OCI-LY7 (cell line): ENCODE measurements around the gene LTB4R. TPM values are rescaled to one million over a fixed set of nuclear protein-coding genes. Genes with fewer than 3 reads are reported as not detected.

ENCODE experiments used
- Bru-seq: library from RNA; stranded (reverse); fragments of 400-500 nt; gene quantifications from one replicate; lab custom pipeline; 2021; lab: Mats Ljungman, UMichigan
- BruChase-seq, 2 experiments: library from RNA; stranded (reverse); fragments of 400-500 nt; gene quantifications; one replicate each; lab custom pipeline; 2021; lab: Mats Ljungman, UMichigan
- BruUV-seq: library from RNA; stranded (reverse); fragments of 400-500 nt; replicated peaks from 2 replicates; lab custom pipeline; 2021; lab: Mats Ljungman, UMichigan
- CTCF ChIA-PET: fragments of 300-600 bp; sonication (Branson Sonifier 250); formaldehyde crosslinking; loops from one replicate; lab custom pipeline; 2022; ENCODE audit warnings: antibody characterized with exemption; ENCODE audit not compliant: unreplicated experiment; lab: Charles Lee
- POLR2A ChIA-PET: fragments of 300-600 bp; sonication (Branson Sonifier 250); formaldehyde crosslinking; loops from one replicate; lab custom pipeline; 2022; ENCODE audit warnings: antibody characterized with exemption; lab: Charles Lee
- DNase-seq: peaks from one replicate; pipeline ENCODE4 v3.0.0-alpha.2; 2015; ENCODE audit warnings: low spot score
- H2AFZ ChIP-seq: fragments of 200-600 bp; sonication (generic), shearing (Covaris generic); 2 replicates; pipeline ENCODE4 v1.6.1; 2014; ENCODE audit warnings: mild to moderate bottlenecking, antibody characterized with exemption, low read length, moderate library complexity
- H3K27ac ChIP-seq: fragments of 200-600 bp; sonication (generic); 2 replicates; pipeline ENCODE4 v1.5.1; 2014; ENCODE audit warnings: mixed run types, low read depth, mild to moderate bottlenecking, moderate library complexity, low read length, inconsistent platforms; ENCODE audit not compliant: poor library complexity, severe bottlenecking
- H3K36me3 ChIP-seq: fragments of 200-600 bp; sonication (generic); 2 replicates; pipeline ENCODE4 v1.6.1; 2014; ENCODE audit warnings: mild to moderate bottlenecking, antibody characterized with exemption, low read length, moderate library complexity, mixed read lengths; ENCODE audit not compliant: insufficient read depth
- H3K4me1 ChIP-seq: fragments of 200-600 bp; sonication (generic); 2 replicates; pipeline ENCODE4 v1.5.1; 2014; ENCODE audit warnings: mild to moderate bottlenecking, low read length; ENCODE audit not compliant: insufficient read depth, poor library complexity, severe bottlenecking
- H3K4me2 ChIP-seq: fragments of 200-600 bp; sonication (generic); 2 replicates; pipeline ENCODE4 v1.6.1; 2014; ENCODE audit warnings: mild to moderate bottlenecking, low read length
- H3K4me3 ChIP-seq: fragments of 200-600 bp; sonication (generic); 2 replicates; pipeline ENCODE4 v1.5.1; 2014; ENCODE audit warnings: mild to moderate bottlenecking, low read depth, low read length; ENCODE audit not compliant: poor library complexity, severe bottlenecking
- H3K79me2 ChIP-seq: fragments of 200-600 bp; sonication (generic); 2 replicates; pipeline ENCODE4 v1.6.1; 2016; ENCODE audit warnings: low read depth, mild to moderate bottlenecking, low read length, moderate library complexity, mixed read lengths; ENCODE audit not compliant: insufficient read depth
- H3K9me2 ChIP-seq: fragments of 200-600 bp; sonication (generic); 2 replicates; pipeline ENCODE4 v1.6.1; 2016; ENCODE audit warnings: mild to moderate bottlenecking, low read length, mixed read lengths; ENCODE audit not compliant: insufficient read depth
- H3K9me3 ChIP-seq: fragments of 200-600 bp; sonication (generic); 2 replicates; pipeline ENCODE4 v1.6.1; 2014; ENCODE audit warnings: mild to moderate bottlenecking, mixed run types, low read length, mixed read lengths
- H4K20me1 ChIP-seq: fragments of 200-600 bp; sonication (generic); 2 replicates; pipeline ENCODE4 v1.6.1; 2014; ENCODE audit warnings: mild to moderate bottlenecking, antibody characterized with exemption, low read length, moderate library complexity, mixed read lengths; ENCODE audit not compliant: insufficient read depth
- CTCF ChIP-seq: fragments of 200-600 bp; sonication (generic); conservative IDR thresholded peaks from 2 replicates; pipeline ENCODE4 v1.5.1; 2014; ENCODE audit warnings: mild to moderate bottlenecking, antibody characterized with exemption, low read length, moderate library complexity, mixed read lengths
- EZH2phosphoT487 ChIP-seq: fragments of 200-600 bp; sonication (generic); IDR thresholded peaks from 2 replicates; pipeline ENCODE4 v1.6.1; 2018; ENCODE audit warnings: low read depth, borderline replicate concordance, mild to moderate bottlenecking, mixed run types, antibody characterized with exemption, low read length, moderate library complexity, mixed read lengths
- intact Hi-C: fragments of 100-400 bp; cut with micrococcal nuclease; formaldehyde crosslinking; loops from one replicate; pipeline ENCODE4 v1.10.0; 2022; ENCODE audit not compliant: unreplicated experiment
- long read RNA-seq: library from polyadenylated mRNA; stranded (forward); transcript quantifications from one replicate; pipeline ENCODE4 v2.0.0, GENCODE V29; 2022
- total RNA-seq, 2 experiments: library from RNA; depleted of rRNA in 1 of 2; stranded (reverse); fragments of >200 nt in 1 of 2; shearing (Covaris generic) in 1 of 2; gene quantifications; 2 replicates each; pipeline ENCODE4 v1.2.3, GENCODE V29; 2014 to 2022

The LTB4R gene
- 15.8 and 17.9 TPM in 2 replicates for total RNA-seq (2014; rRNA removed; shearing (Covaris generic))
- total RNA-seq (2022) = 28.3 and 30.5 TPM in 2 replicates
- Bru-seq, nascent RNA = percentile 80 among the genes with signal in this experiment
- BruChase-seq, experiment 1, labeled RNA remaining after a 6-hour chase = percentile 96 among the genes with signal in this experiment
- BruChase-seq, experiment 2, labeled RNA remaining after a 2-hour chase = percentile 94 among the genes with signal in this experiment
- long read RNA-seq, full-length matches to known transcripts = 9 of 23 reads
- long read RNA-seq, partial matches to known transcripts = 0 of 23 reads
- long read RNA-seq, other reads (novel, unspliced or antisense) = 14 of 23 reads

GRCh38 chr14:24310646-24311604 is at the start of gene LTB4R:
TSS of gene LTB4R (plus strand) at chr14:24311502. CDS start at chr14:24315652, 4,150 bp downstream.
- no TSS peak for BruUV-seq
- TF ChIP-seq CTCF = peak; percentile 30; the same call in 1 of the 2 replicates
- TF ChIP-seq EZH2phosphoT487 = no peak
- POLR2A ChIA-PET = interaction anchor here (0.7 to 2.5 kb wide), 3 partner anchors 9 to 40 kb away, joined by 3 to 9 read pairs (median 4); partner anchors contain the start of genes DHRS1, NOP9 and RABGGTA
- intact Hi-C loops = no loop called here
- CTCF ChIA-PET = interaction anchor here (0.9 kb wide), 1 partner anchor 14 kb away, joined by 4 read pairs; no protein-coding TSS in a partner anchor
- Histone ChIP-seq H3K27ac (no peak within 1 kb of the TSS), H4K20me1 (no peaks in the 10 kb centered on the region), H3K79me2 (no peaks in the 10 kb centered on the region), H2AFZ (no peak within 1 kb of the TSS), H3K4me2 (peak within 1 kb of the TSS; percentile 39; the same call in 1 of the 2 replicates), H3K9me3 (no peaks in the 10 kb centered on the region), H3K36me3 (peaks cover 76% of the 10 kb centered on the region), H3K9me2 (no peaks in the 10 kb centered on the region), H3K4me3 (no peak within 1 kb of the TSS), H3K4me1 (peaks cover 38% of the 10 kb centered on the region)
- peak; percentile 70 for DNase-seq

- no TSS peak for BruUV-seq
- no peak overlapping the region for H2AFZ ChIP-seq
- H4K20me1 ChIP-seq = no peaks in the 10 kb centered on the region
- TF ChIP-seq EZH2phosphoT487 = no peak
- TF ChIP-seq CTCF = no peak
- no peak for DNase-seq
- H3K27ac ChIP-seq = no peak overlapping the region
- no peaks in the 10 kb centered on the region for H3K9me2 ChIP-seq
- CTCF ChIA-PET = no interaction called here
- POLR2A ChIA-PET = interaction anchor here (0.9 kb wide), 1 partner anchor 12 kb away, joined by 3 read pairs; no protein-coding TSS in a partner anchor
- H3K79me2 ChIP-seq = no peaks in the 10 kb centered on the region
- no peaks in the 10 kb centered on the region for H3K36me3 ChIP-seq
- H3K9me3 ChIP-seq = no peaks in the 10 kb centered on the region
- peaks cover 12% of the 10 kb centered on the region for H3K4me1 ChIP-seq
- H3K4me3 ChIP-seq = no peak overlapping the region
- H3K4me2 ChIP-seq = no peak overlapping the region
- intact Hi-C loops = no loop called here
These were observed 49.4 kb upstream of the LTB4R start for GRCh38 chr14:24261969-24262327.
